ENCODE results near the gene TMEM247.

DNA sequence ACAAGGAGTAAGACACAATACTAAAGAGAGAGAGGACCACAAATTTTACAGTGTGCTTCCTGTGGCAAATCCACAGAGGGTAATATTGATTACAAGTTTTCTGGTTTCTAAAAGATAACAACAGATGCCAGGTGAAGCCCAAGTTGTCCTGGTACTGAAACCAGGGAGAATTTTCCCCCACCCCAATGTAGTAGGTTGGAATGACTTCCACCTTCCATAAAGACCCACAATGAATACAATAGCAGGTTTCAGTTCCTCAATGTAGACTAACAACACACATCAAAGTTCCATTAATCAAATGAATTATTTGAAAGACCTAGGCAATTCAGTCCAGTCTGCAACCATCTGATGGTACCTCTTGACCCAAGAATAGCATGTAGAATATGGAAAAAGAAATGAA lies 44.0 kb upstream of the TMEM247 start:
- TF ChIP-seq POLR2A (IDR thresholded peaks at IDR 0.05) = no peak
- TF ChIP-seq, protein P1, sequence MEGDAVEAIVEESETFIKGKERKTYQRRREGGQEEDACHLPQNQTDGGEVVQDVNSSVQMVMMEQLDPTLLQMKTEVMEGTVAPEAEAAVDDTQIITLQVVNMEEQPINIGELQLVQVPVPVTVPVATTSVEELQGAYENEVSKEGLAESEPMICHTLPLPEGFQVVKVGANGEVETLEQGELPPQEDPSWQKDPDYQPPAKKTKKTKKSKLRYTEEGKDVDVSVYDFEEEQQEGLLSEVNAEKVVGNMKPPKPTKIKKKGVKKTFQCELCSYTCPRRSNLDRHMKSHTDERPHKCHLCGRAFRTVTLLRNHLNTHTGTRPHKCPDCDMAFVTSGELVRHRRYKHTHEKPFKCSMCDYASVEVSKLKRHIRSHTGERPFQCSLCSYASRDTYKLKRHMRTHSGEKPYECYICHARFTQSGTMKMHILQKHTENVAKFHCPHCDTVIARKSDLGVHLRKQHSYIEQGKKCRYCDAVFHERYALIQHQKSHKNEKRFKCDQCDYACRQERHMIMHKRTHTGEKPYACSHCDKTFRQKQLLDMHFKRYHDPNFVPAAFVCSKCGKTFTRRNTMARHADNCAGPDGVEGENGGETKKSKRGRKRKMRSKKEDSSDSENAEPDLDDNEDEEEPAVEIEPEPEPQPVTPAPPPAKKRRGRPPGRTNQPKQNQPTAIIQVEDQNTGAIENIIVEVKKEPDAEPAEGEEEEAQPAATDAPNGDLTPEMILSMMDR (IDR thresholded peaks at IDR 0.05) = no peak

All from Peyer's patch (tissue), 4 donors.